A673 (cell line): Measurements from ENCODE around the gene CDH4. TPM values are rescaled to one million over a fixed set of nuclear protein-coding genes. Genes with fewer than 3 reads are reported as not detected.

Experiments
- BruUV-seq: library from RNA; stranded (reverse); fragments of 400-500 nt; replicated peaks from 2 replicates; lab custom pipeline; 2021; lab: Mats Ljungman, UMichigan
- CTCF ChIA-PET: fragments of 300-600 bp; sonication (Branson Sonifier 250); formaldehyde crosslinking; loops from one replicate; lab custom pipeline; 2022; ENCODE audit warnings: antibody characterized with exemption; lab: Charles Lee
- POLR2A ChIA-PET: fragments of 300-600 bp; sonication (Branson Sonifier 250); formaldehyde crosslinking; loops from one replicate; lab custom pipeline; 2022; ENCODE audit warnings: antibody characterized with exemption; ENCODE audit not compliant: low non-redundant PET; lab: Charles Lee
- DNase-seq: peaks from one replicate; pipeline ENCODE4 v3.0.0-alpha.2; 2015; ENCODE audit warnings: low spot score
- H3K27ac ChIP-seq: fragments of 200-600 bp; sonication (generic); 2 replicates; pipeline ENCODE4 v1.5.1; 2016; ENCODE audit warnings: mixed run types, low read depth, mild to moderate bottlenecking, mixed read lengths, antibody characterized with exemption, low read length; ENCODE audit not compliant: poor library complexity, severe bottlenecking
- H3K27me3 ChIP-seq: fragments of 200-600 bp; sonication (generic); replicated peaks from 2 replicates; pipeline ENCODE4 v1.6.1; 2017; ENCODE audit warnings: mixed run types, low read depth, mild to moderate bottlenecking, mixed read lengths, antibody characterized with exemption, low read length; ENCODE audit not compliant: insufficient read depth, poor library complexity
- H3K36me3 ChIP-seq: fragments of 200-600 bp; sonication (generic); 2 replicates; pipeline ENCODE4 v1.6.1; 2016; ENCODE audit warnings: mixed run types, mild to moderate bottlenecking, mixed read lengths, antibody characterized with exemption, low read length; ENCODE audit not compliant: insufficient read depth, poor library complexity, severe bottlenecking
- H3K4me1 ChIP-seq: fragments of 200-600 bp; sonication (generic); 2 replicates; pipeline ENCODE4 v1.6.1; 2017; ENCODE audit warnings: mixed run types, mild to moderate bottlenecking, mixed read lengths, antibody characterized with exemption, low read length; ENCODE audit not compliant: insufficient read depth, poor library complexity, severe bottlenecking
- H3K4me3 ChIP-seq: fragments of 200-600 bp; sonication (generic); 2 replicates; pipeline ENCODE4 v1.5.1; 2016; ENCODE audit warnings: low read depth, mixed run types, mild to moderate bottlenecking, mixed read lengths, low read length; ENCODE audit not compliant: poor library complexity, severe bottlenecking
- H3K9me3 ChIP-seq: fragments of 200-600 bp; sonication (generic); 2 replicates; pipeline ENCODE4 v1.6.1; 2016; ENCODE audit warnings: mixed run types, low read depth, mild to moderate bottlenecking, mixed read lengths, antibody characterized with exemption, low read length; ENCODE audit not compliant: poor library complexity, severe bottlenecking
- CTCF ChIP-seq: fragments of 300-800, 200-600 bp; sonication (generic); conservative IDR thresholded peaks from 2 replicates; pipeline ENCODE4 v1.5.1; 2017; ENCODE audit warnings: low read depth, mild to moderate bottlenecking, antibody characterized with exemption, low read length, moderate library complexity, mixed read lengths
- EZH2 ChIP-seq: fragments of 200-600 bp; sonication (generic); IDR thresholded peaks from 2 replicates; pipeline ENCODE4 v1.6.1; 2017; ENCODE audit warnings: borderline replicate concordance, low read depth, mild to moderate bottlenecking, mixed read lengths, antibody characterized with exemption, low read length; ENCODE audit not compliant: poor library complexity, severe bottlenecking
- intact Hi-C: fragments of 100-400 bp; cut with micrococcal nuclease; formaldehyde crosslinking; loops from one replicate; pipeline ENCODE4 v1.10.0; 2022; ENCODE audit not compliant: unreplicated experiment
- total RNA-seq: library from RNA; stranded (reverse); gene quantifications from 2 replicates; pipeline ENCODE4 v1.2.3, GENCODE V29; 2021

Gene CDH4
- total RNA-seq, 1 experiment from 2014 or later, result 8.3 TPM

- intact Hi-C loops, result no loop called here
- no peak for TF ChIP-seq EZH2
- no peak for TF ChIP-seq CTCF
- POLR2A ChIA-PET, result no interaction called here
- CTCF ChIA-PET, result no interaction called here
- Histone ChIP-seq H3K27me3 (peaks cover 4% of the 10 kb centered on the region), H3K9me3 (no peaks in the 10 kb centered on the region), H3K4me3 (no peak overlapping the region), H3K36me3 (no peaks in the 10 kb centered on the region), H3K27ac (no peak overlapping the region), H3K4me1 (no peaks in the 10 kb centered on the region)
- no peak for DNase-seq
- BruUV-seq, result no TSS peak
These were observed 230.2 kb downstream of the CDH4 start for GRCh38 chr20:61482056-61482887.

- Histone ChIP-seq H3K36me3 (no peaks in the 10 kb centered on the region), H3K4me1 (no peaks in the 10 kb centered on the region), H3K9me3 (no peaks in the 10 kb centered on the region), H3K27ac (no peak overlapping the region), H3K4me3 (no peak overlapping the region), H3K27me3 (no peaks in the 10 kb centered on the region)
- intact Hi-C loops, result no loop called here
- no peak for DNase-seq
- no TSS peak for BruUV-seq
- CTCF ChIA-PET, result no interaction called here
- POLR2A ChIA-PET, result no interaction called here
- TF ChIP-seq EZH2 (no peak), CTCF (no peak)
These were observed 230.8 kb downstream of the CDH4 start for GRCh38 chr20:61482901-61483300.

- H3K36me3 ChIP-seq, result no peaks in the 10 kb centered on the region
- intact Hi-C loops, result no loop called here
- H3K4me1 ChIP-seq, result no peaks in the 10 kb centered on the region
- no peak for DNase-seq
- CTCF ChIA-PET, result no interaction called here
- TF ChIP-seq CTCF (no peak), EZH2 (no peak)
- H3K4me3 ChIP-seq, result no peak overlapping the region
- BruUV-seq, result no TSS peak
- H3K27ac ChIP-seq, result no peak overlapping the region
- peaks cover 3% of the 10 kb centered on the region for H3K27me3 ChIP-seq
- POLR2A ChIA-PET, result no interaction called here
- no peaks in the 10 kb centered on the region for H3K9me3 ChIP-seq
These were observed 231.4 kb downstream of the CDH4 start for GRCh38 chr20:61483336-61484067.
